Measurements from ENCODE around the gene ADAMTS16. TPM values are rescaled to one million over a fixed set of nuclear protein-coding genes. Genes with fewer than 3 reads are reported as not detected.
A peak's percentile ranks its signal among the peaks of the same experiment; 100 is the strongest.

Gene ADAMTS16
- total RNA-seq, 4 donors from 2014 or later: 1.5 to 2.8 (median 2.0) TPM

DNA sequence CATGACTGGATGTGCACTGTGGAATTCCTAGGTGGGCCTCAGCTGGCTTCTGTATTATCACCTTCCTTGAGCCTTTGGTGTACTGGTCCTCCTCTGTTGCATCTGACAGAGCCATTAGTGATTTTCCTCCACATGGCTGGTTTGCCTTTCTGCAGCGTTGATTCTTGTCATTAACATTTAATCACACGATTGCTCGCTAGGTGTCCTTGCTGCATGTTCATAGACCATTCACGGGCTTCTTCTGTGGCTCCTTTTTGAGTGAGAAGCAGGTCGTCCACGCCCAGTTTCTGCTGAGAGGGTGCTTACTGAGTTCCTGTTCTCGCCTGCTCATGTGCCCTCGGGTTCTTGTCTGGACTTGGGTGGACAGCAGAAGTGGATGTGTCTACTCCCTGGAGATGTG lies 29.3 kb downstream of the ADAMTS16 start:
- Histone ChIP-seq H3K36me3 (no peaks in the 10 kb centered on the region), H3K4me1 (peaks cover 0 to 10% (median 0%) of the 10 kb centered on the region in 4 donors), H3K4me3 (no peak overlapping the region), H3K9me3 (no peaks in the 10 kb centered on the region), H3K27ac (no peak overlapping the region), H3K27me3 (no peaks in the 10 kb centered on the region)
- DNase-seq (ENCODE audit: low spot score in 2 of 2): no peak
- WGBS, 2 donors: 92% methylated on average over 8 of the region's 8 CpGs
- TF ChIP-seq EP300 (IDR thresholded peaks at IDR 0.05): no peak
- no peak for TF ChIP-seq POLR2A (IDR thresholded peaks at IDR 0.05)
- no peak for TF ChIP-seq CTCF (IDR thresholded peaks at IDR 0.05)

DNA sequence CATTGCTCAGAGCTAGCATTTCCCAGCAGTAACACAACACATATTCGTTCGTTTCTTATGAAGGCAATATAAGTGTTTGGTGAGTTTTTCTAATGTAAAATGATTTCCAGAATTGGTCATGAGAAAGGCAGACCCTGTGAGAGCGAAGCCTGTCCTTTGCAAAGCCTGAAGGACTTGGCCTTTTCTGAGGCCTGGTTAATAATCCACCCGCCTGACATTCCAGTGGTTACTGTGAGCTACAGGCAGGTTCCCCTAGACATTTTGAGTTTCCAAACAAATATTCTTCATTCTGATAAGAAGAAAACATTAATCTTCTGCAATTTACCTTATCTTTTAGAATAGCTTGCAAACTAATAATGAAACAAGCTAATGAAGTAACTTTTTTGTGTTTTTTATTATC lies 38.0 kb downstream of the ADAMTS16 start:
- no peaks in the 10 kb centered on the region for H3K9me3 ChIP-seq
- no peaks in the 10 kb centered on the region for H3K36me3 ChIP-seq
- H3K4me3 ChIP-seq: no peak overlapping the region
- no peak for DNase-seq (ENCODE audit: low spot score in 2 of 2)
- peak overlapping the region in 1 of 4 donors; percentile 7 for H3K27ac ChIP-seq
- no peaks in the 10 kb centered on the region for H3K27me3 ChIP-seq
- 49 to 61% methylated on average over 4 of the region's 4 CpGs for WGBS, 2 donors
- peaks cover 0 to 11% (median 0%) of the 10 kb centered on the region in 4 donors for H3K4me1 ChIP-seq
- no peak for TF ChIP-seq POLR2A (IDR thresholded peaks at IDR 0.05)
- no peak for TF ChIP-seq CTCF (IDR thresholded peaks at IDR 0.05)
- TF ChIP-seq EP300 (IDR thresholded peaks at IDR 0.05): no peak

- Histone ChIP-seq H3K4me3 (no peak overlapping the region), H3K4me1 (peaks cover 0 to 11% (median 0%) of the 10 kb centered on the region in 4 donors), H3K36me3 (no peaks in the 10 kb centered on the region), H3K27ac (peak overlapping the region in 1 of 4 donors; percentile 7), H3K9me3 (no peaks in the 10 kb centered on the region), H3K27me3 (no peaks in the 10 kb centered on the region)
- no peak for DNase-seq (ENCODE audit: low spot score in 2 of 2)
- WGBS, 2 donors: 63 to 65% methylated on average over 2 of the region's 2 CpGs
- TF ChIP-seq CTCF (IDR thresholded peaks at IDR 0.05) (no peak), EP300 (IDR thresholded peaks at IDR 0.05) (no peak), POLR2A (IDR thresholded peaks at IDR 0.05) (no peak)
Measured at GRCh38 chr5:5178580-5178979, 38.5 kb downstream of the ADAMTS16 start.

DNA sequence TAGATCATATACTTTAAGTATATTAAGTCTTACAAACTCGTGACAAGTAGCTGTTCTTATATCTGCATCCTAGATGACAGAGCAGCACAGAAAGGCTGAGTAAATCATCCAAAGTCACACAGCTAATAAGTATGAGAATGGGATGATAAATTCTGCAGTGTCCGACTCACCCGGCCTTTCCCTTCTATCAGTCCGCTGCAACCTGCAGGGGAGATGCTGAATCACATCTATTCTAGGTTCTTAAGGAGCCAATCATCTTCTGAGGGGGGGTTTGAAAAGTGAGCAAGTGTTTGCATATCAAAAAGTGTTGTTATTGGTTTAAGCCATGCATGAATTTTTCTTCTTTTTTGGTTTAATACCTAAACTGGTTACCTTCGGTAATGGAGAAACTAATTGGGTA lies 38.9 kb downstream of the ADAMTS16 start:
- H3K9me3 ChIP-seq: no peaks in the 10 kb centered on the region
- H3K4me3 ChIP-seq: no peak overlapping the region
- H3K4me1 ChIP-seq: peaks cover 0 to 11% (median 0%) of the 10 kb centered on the region in 4 donors
- no peaks in the 10 kb centered on the region for H3K36me3 ChIP-seq
- H3K27ac ChIP-seq: no peak overlapping the region
- H3K27me3 ChIP-seq: no peaks in the 10 kb centered on the region
- WGBS, 2 donors: 84 to 92% methylated on average over 5 of the region's 5 CpGs
- TF ChIP-seq CTCF (IDR thresholded peaks at IDR 0.05) (no peak), EP300 (IDR thresholded peaks at IDR 0.05) (no peak), POLR2A (IDR thresholded peaks at IDR 0.05) (no peak)
- DNase-seq (ENCODE audit: low spot score in 2 of 2): no peak

DNA sequence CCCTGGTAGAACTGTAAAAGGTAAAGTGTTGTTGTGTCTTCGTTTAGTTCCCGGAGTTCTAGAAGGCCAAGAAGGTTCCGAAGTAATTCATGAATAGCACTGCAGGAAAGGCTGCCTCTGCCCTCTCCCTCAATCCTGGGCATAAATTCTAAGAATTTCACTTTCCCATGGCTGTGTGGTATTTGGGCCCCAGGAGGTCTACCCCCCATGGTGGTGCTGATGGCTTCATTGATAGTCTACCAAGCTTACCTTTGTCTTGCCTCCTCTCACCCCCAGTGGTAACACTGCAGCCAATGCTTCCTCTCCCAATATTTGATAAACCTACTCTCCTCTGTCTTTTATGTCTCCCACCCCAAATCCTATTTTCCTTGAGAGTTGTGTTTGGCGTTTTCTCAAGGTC lies 39.5 kb downstream of the ADAMTS16 start:
- no peak overlapping the region for H3K4me3 ChIP-seq
- DNase-seq (ENCODE audit: low spot score in 2 of 2): no peak
- WGBS, 2 donors: 83% methylated on average over 4 of the region's 4 CpGs
- no peak for TF ChIP-seq CTCF (IDR thresholded peaks at IDR 0.05)
- no peak for TF ChIP-seq EP300 (IDR thresholded peaks at IDR 0.05)
- no peak for TF ChIP-seq POLR2A (IDR thresholded peaks at IDR 0.05)
- H3K4me1 ChIP-seq: peaks cover 0 to 11% (median 0%) of the 10 kb centered on the region in 4 donors
- no peaks in the 10 kb centered on the region for H3K27me3 ChIP-seq
- no peaks in the 10 kb centered on the region for H3K36me3 ChIP-seq
- H3K9me3 ChIP-seq: no peaks in the 10 kb centered on the region
- H3K27ac ChIP-seq: no peak overlapping the region
